GM18873 (cell line): ENCODE data around the gene NACC1.
"Not testable (repeated sequence)": the region's sequence is repeated elsewhere in the genome, so short reads cannot be mapped to it uniquely, and the experiment has no call there.

Experiments used
- ATAC-seq: cut with Tn5 transposase; IDR thresholded peaks from one replicate; pipeline ENCODE4 v1.9.1; 2021; ENCODE audit warnings: mild to moderate bottlenecking, moderate library complexity, moderate number of reproducible peaks; ENCODE audit not compliant: unreplicated experiment, low FRiP score

The NACC1 gene

DNA sequence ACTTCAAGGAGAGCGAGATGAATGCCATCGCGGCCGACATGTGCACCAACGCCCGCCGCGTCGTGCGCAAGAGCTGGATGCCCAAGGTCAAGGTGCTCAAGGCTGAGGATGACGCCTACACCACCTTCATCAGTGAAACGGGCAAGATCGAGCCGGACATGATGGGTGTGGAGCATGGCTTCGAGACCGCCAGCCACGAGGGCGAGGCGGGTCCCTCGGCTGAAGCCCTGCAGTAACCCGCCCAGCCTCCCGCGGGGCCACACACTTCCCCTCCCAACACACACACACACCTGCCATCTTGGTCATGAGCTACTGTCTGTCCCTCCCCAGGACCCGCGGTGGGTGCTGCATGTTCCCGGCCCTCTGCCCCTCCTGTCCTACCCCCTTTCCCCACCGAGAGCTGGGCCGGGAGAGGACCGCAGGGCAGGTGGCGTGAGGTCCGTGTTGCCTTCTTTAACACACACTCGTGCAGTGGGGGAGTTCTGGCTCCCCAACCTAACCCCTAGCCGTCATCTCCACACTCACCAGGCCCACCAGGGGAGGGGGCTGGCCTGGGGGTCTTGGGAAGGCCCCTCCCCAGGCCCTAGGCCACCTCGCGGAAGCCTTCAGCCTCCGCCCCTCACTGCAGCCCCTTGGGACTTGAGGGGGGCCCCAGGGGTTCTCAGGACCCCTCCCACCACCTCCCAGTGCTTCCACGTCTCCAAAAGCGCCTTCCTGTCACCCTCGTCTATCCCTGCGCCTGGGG lies 20.3 kb downstream of the NACC1 start:
- ATAC-seq, result no peak

DNA sequence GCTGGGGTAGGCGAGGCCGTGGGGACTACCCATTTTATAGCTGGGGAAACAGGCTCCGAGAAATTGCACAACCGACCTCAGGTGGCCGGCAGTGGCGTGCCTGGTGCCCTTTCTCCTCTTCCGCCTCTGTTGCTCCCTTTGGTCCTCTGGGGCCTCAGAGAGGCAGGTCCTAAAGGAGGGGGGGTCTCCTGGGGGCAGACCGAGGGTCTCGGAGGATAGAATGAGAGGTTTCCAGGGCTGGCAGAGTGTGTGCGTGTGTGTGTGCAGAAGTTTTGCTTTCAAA lies 20.8 kb downstream of the NACC1 start:
- ATAC-seq, result no peak

DNA sequence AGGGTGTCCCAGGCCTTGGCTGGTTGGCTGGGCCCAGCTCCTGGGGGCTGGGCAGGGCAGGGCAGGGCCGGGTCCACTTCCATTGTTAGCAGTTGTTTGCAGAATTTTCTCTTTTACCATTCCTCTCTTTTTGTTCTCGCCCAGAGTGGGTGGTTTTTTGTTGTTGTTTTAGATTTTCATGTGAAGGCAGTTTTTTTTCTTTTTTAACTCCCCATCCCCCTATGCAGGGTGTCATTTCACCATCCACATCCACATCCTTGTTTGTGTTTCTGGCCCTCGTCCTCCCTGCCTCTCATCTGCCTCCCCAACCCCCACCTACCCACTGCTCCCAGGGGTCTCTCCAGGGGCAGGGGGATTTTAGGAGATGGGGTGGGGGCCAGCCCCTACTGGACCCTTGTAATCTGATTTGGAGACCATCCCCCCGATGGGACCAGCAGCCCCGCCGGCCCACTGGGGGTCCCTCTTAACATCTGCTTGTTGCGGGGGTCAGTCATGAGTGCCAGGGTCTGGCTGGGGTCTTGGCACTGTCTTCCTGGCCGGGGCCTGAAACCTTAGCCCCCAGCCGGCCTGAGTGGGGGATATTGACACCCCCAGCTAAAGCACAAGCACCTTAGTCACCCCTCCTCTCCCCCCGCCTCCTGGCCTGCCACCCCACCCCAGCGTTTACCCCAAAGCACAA lies 21.7 kb downstream of the NACC1 start:
- no peak for ATAC-seq

DNA sequence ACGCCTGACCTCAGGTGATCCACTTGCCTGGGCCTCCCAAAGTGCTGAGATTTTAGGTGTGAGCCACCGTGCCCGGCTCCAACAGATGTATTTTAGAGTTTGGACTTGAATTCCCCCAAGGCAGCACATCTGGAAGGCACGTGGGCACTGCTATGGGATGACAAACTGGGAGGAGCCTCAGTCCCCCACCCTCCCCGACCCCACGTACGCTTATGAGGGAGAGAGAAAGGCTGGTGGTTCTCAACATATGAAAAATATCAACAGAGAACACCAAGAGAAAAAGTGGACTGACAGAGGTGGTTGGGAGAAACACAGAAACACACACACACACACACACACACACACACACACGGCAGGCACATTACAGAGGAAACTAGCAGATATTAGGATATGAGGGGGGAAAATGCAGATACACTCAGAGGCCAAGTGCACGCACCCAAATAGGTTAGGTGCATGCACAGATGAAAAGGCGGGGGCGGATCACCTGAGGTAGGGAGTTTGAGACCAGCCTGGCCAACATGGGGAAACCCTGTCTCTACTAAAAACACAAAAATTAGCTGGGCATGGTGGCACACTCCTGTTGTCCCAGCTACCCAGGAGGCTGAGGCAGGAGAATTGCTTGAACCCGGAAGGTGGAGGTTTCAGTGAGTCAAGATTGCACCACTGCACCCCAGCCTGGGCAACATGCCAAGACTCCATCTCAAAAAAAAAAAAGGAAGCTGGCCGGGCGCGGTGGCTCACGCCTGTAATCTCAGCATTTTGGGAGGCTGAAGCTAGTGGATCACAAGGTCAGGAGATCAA lies 28.9 kb downstream of the NACC1 start:
- ATAC-seq, result no peak

DNA sequence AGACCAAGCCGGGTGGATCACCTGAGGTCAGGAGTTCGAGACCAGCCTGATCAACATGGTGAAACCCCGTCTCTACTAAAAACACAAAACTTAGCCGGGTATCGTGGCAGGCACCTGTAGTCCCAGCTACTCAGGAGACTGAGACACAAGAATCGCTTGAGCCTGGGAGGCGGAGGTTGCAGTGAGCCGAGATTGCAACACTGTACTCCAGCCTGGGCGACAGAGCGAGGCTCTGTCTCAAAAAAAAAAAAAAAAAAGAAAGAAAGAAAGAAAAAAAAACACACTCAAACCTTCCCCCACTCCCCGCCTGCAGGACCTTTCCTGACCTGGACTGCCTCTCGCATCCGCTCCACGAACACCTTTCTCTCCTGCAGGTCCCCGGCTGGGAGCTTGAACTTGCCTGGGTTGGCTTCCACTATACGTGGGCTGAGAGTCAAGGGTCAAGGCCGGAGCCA lies 31.1 kb downstream of the NACC1 start:
- ATAC-seq, result not testable (repeated sequence)

DNA sequence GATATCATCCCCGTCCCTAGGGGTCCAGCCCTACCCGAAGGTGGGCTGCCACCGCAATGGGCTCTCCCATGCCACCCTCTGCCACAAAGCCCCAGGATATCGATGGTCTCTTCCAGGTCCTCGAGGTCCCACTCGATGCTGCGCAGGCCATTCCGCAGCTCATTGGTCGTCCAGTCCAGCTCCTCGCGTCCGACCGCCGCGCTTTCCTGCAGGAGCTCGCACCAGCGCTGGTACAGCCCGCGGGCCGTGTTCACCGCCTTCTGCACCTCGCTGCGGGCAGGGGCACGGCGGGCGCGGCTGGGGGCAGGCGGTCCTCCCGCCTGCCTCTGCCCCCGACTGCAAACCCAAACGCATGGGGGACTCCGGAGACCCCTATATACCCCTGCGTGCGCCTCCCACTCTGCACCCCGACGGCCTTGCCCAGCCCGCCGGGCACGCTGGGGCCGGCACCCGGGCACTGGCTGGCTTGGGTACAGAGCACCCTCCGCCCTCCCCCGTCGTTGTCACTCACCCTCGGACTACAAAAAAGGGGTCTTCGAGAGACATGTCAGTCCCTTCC lies 31.6 kb downstream of the NACC1 start:
- ATAC-seq, result no peak

DNA sequence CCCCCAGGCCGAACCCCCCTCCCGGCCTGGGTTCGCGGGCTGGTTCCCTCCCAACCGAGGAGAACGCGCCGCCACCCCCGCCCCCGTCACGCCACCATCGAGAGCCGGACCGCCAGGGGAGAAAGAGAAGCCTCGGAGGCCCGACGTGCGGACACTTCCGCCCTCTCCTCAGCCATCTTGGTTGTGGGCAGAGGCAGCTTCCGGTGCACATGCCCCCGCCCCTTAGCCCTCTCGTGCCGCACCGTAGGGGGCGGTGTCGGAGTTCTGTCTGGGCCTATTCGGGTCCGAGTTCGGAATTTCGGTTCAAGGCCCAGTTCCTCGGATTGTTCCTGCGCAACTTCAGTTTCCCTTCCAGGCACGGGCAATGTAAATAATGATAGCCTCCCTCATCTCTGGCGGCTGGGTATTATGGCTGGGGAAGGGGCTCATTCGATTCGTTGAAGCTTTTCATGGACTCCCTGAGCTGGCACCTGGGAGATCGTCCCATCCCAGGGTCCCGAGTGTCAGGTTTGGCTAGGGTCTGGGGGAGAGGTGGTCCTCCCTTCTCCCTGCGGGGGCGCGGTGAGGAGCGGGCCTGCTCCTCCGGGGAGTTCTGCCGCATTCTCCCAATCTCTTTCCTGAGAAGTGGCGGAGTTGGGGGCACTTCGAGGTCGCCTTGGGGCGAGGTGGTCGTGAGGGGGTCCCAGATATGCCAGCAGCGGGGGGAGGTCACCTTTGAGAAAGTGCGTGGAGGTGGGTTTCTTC lies 32.3 kb downstream of the NACC1 start, which contains the start of the genes IER2 and STX10:
Gene IER2 (plus strand): TSS at position 225 of the 744 bp plus-strand sequence. CDS start 2,776 bp downstream, outside the sequence.
Gene STX10 (minus strand): TSS at position 189 of the 744 bp plus-strand sequence. CDS start 202 bp downstream, outside the sequence.
- peak; percentile 27 for ATAC-seq

DNA sequence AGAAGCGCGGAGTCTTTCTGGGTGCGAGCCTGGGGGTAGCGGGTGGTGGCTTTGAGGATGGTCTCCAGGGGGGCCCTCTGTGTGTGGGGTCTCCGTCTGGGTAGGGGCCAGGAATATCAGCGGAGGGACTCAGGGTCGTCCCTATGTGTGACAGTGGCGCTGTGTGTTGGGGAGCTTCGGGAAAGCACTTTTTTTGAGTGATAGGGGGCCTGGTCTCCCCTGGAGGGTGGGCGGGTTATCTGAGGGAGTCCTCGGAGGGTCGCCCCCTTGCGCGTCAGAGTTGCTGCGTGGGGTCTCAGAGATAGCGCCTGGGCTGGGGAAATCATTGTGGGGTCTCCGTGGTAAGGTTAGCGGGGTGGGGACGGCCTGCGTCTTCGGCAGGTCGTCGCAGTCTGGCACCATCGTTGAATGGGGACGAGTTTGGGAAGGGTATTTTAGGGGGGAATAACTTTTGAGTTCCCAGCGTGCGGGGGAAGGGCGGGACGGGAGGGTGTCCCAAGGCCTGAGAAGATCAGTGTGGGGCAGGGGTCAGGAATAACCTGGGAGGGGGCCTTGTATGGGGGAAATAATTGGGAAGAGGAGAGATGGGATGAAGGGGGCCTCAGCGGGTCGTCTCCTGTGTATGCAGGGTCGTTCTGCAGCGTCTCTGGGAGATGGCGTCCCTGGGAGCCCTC lies 33.0 kb downstream of the NACC1 start:
- ATAC-seq, result no peak

DNA sequence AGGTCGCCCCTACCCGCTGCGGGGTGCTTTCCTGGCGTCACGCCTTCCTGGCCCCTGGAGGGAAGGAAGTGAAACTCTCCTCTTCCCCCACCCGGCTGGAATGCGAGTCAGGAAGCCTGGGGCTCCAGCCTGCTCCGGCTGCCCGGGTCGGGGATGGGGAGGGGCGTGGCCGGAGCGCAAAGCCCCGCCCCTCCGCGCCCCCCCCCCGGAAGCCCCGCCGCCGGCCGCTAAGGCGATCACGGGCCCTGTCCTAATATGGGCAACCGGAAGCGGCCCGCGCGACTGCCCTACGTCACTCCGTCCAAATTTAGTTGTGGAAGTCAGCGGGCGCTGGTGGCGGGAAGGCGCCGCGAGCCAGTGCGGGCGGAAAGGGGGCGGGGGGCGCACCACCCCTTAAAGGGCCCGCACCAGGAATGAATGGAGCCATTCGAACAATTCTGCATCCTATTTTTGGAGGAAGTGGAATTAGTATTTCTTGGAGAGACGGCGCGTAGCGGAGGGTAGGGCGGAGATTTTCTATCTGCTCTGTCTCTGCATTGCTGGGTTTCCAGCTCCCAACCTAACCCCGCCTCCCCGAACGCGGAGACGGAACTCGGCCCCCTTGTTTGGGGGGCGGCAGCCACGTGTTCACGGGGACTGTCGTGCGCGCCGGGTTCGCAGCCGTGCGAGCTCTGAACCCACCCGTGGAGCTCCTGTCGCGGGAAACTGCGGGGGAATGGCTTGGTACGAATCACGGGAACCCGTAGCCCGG lies 33.7 kb downstream of the NACC1 start:
- ATAC-seq, result no peak

DNA sequence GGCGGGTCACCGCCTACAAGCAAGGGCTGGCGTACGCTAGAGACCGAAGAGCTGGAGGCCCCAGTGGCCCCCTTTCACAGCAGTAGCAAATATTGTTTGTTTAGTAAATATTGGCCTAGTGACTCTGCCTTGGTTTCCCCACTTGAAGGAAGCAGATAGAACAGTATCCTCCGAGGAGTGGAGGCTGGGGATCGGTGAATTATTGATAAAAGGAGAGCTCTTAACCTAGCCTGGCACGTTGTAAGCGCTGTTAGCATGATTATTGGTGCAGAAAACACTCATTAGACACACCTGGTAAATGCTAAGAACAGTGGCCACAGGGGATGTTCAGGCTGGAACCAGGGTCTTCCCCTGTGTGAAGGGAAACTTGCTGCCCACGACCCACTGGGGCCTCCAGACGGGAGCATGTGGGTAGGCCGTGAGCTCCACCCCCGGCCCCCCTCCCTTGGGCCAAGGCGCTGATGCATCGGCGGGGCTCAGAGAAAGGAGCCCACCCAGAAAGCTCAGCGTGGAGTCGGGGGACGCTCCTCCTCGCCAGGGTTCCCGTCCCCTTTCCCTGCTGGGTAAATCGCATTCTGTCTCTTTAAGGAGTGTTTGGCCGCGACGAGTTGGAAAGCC lies 34.4 kb downstream of the NACC1 start:
- no peak for ATAC-seq

DNA sequence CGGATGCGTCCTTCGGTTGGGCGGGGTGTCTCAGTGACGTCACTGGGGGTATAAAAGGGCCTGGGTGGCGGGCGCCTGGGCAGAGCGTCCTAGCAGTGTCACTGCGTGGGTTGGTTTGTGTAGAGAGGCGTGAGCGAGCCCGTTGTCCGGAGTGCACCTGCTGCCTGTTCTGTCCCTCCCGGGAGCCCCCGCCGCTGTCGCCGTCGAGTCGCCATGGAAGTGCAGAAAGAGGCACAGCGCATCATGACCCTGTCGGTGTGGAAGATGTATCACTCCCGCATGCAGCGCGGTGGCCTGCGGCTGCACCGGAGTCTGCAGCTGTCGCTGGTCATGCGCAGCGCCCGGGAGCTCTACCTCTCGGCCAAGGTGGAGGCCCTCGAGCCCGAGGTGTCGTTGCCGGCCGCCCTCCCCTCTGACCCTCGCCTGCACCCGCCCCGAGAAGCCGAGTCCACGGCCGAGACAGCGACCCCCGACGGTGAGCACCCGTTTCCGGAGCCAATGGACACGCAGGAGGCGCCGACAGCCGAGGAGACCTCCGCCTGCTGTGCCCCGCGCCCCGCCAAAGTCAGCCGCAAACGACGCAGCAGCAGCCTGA lies 35.0 kb downstream of the NACC1 start:
- ATAC-seq, result peak; percentile 32

DNA sequence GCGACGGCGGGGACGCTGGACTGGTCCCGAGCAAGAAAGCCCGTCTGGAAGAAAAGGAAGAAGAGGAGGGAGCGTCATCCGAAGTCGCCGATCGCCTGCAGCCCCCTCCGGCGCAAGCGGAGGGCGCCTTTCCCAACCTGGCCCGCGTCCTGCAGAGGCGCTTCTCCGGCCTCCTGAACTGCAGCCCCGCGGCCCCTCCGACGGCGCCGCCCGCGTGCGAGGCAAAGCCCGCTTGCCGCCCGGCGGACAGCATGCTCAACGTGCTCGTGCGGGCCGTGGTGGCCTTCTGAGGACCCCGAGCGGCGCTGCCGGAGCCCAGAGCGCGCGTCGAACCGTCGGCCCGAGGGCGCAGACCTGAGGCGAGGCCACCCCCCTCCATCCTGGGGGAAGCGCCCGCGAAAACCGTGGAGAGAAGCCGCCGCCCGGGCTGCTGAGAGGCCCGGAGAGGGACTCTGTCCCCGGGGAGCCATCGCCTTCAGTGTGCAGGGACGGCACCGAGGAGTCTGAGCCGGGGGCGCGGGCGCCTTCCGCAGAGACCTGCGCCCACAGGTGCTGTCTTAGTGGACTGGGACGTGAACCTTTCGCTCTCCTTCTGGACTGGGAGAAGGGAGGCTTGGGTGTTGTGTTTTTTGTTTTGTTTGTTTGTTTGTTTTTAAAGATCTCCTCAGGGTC lies 35.6 kb downstream of the NACC1 start:
- ATAC-seq, result no peak

DNA sequence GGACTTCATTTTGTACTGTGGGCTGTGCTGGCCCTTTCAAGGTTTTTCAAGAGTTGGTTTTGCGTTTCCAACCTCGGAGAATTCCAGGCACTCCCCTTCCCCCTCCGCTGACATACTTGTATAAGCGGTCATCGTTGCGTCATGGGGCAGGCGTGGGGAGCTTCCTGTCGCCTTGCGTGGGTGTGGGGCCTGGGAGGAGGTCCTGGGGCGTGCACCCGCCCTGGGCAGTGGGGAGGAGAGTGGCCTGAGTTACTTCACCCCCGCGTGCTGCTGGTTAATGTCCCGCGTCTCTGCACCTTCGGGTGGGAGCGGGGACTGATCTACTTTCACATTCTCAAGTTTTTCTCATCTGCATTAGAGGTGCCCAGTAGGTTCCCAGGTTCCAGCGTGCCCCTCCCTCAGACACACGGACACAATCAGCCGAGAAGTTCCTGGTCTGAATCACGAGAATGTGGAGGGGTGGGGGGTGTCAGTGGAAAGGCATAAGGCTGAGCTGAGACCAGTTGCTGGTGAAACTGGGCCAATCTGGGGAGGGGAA lies 36.2 kb downstream of the NACC1 start:
- no peak for ATAC-seq

DNA sequence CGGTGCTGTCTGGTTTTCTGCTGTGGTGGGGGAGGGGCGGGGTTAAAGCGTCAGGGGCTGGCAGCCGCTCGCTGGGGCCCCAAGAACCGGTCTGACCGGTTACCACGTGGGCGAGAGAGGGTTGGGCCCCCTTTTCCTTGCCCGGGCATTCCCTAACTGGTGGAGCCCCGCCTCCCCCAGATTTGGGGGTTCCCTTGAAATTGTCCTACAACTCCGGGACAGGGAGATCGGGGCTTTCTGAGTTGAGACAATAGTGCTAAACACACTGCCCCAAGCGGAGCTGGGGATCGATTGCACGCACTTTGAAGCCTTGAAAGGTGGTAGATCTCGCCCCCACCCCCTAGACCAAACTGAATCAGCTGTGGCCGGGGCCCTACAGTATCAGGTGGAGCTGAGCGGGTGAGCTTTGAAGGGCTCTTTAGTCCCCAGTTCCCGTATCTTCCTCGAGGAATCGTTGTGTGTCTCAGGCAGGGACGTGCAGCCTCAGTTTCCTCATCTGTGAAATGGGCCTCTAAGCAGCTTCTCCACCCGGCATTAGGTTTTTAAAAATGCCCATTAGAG lies 36.9 kb downstream of the NACC1 start:
- ATAC-seq, result no peak

DNA sequence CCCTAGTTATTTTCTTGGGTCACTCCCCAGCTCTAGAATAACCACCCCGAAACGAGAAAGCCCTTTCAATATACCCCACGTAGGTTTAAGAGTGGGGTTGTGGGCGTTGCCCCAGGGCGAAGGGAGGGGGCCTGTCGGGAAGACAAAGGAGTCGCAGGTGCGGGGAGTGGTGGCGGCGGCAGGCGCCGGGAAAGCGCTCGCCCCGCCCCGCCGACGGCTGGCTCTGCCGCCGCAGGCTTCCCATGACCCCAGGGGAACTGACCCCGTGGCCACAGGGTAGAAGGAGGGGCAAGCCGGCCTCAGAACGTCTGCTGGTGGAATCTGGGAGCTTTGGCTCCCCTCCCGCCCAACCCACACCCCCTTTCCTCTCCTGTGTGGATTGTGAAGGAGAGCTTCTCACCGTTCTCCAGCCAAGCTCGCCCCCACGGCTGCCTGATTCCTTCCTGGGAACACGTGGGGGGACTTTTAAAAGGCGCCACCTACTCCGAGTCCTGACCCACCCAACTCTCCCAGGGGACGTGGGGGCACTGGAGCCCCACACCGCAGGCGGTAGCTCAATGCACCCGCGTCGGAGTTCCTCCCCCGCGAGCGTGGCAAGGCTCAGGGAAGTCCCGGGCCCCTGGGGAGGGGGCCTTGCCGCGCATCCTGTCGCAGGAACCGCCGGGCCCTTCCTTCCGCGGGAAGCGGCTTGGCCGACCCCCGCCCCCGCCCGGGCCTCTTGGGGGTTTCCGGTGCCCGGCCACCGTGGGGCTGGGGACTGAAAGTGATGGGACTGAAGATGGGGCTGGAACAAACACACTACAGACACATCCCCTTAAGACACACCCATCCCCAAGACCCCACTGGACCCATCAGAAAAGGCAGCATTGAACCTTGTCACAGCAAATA lies 37.7 kb downstream of the NACC1 start:
- ATAC-seq, result no peak

DNA sequence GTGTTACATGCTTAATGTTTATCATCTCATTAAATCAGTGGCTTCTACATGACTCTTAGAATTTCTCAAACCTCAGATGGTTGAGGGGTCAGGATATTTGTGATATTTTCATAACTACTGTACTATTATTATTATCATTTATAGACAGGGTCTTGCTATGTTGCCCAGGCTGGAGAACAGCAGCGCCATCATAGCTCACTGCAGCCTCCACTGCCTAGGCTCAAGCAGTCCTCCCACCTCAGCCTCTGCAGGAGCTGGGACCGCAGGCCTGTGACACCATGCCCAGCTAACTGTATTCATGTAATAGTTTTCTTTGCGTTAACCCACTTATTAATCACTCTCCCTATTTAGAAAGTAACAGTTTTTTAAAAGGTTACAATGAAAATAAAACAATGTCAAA lies 41.6 kb downstream of the NACC1 start:
- no peak for ATAC-seq
